Hindlimb muscle (tissue), 1 donor: ENCODE measurements around the gene DCDC1. TPM values are rescaled to one million over a fixed set of nuclear protein-coding genes. Genes with fewer than 3 reads are reported as not detected.
"Not testable (repeated sequence)": the region's sequence is repeated elsewhere in the genome, so short reads cannot be mapped to it uniquely, and the experiment has no call there.

Experiments used
- DNase-seq: peaks from one replicate; pipeline ENCODE4 v3.0.0-alpha.2; 2013
- polyA plus RNA-seq: library from polyadenylated mRNA; unstranded; fragments of 120-200 nt; gene quantifications from one replicate; pipeline ENCODE4 v1.2.1, GENCODE V29; 2013; ENCODE audit not compliant: insufficient read length

Gene DCDC1
- polyA plus RNA-seq, 1 donor, result 0.08 TPM

DNA sequence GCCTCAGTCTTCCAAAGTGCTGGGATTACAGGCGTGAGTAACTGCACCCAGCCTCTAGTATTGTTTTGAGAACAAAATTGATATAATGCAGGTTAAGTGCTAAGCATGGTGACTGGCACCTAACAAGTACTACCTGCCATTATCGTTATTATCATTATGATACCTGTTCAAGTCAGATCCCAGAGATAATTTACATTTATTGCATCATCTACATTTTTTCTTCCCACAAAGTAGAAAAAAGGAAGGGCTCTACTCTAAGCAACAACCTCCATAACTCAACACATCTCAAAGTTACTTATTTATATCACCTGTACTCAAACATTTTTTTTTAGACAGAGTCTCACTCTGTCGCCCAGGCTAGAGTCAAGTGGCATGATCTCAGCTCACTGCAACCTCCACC is 42.1 kb downstream of the DCDC1 start:
- DNase-seq, result no peak

DNA sequence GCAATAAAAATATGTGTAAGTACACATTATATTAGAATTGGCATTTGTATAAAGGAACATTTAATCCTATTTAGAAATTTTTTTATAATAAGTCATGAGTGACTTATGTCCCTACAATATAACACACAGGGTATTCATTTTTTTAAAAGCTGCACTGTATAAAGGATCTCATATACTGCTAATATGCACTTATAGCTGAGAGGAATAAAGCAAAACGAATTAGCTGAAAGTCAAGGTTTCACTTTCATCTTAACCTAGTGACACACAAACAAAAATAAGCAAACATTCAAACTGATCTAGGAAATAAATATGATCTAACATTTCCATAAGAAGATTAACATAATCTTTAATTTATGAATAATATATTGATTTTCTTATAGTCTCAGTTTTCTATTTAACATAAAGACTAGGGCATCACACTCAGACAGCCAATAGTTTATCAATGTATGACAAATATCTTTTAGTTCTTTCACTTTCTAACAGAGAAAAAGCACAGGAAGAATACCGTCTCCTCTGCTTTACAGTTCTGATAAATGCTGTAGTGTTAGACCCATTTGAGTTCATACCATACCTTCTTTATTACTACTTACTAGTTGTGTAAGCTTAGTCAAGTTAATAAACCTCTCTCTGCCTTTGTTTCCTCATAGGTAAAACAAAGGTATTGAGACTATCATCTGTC is 42.9 kb downstream of the DCDC1 start:
- DNase-seq, result no peak

GRCh38 chr11:31325160-31325559 is 44.4 kb downstream of the DCDC1 start:
- no peak for DNase-seq

- no peak for DNase-seq
Measured at GRCh38 chr11:31323145-31323544, 46.4 kb downstream of the DCDC1 start.

DNA sequence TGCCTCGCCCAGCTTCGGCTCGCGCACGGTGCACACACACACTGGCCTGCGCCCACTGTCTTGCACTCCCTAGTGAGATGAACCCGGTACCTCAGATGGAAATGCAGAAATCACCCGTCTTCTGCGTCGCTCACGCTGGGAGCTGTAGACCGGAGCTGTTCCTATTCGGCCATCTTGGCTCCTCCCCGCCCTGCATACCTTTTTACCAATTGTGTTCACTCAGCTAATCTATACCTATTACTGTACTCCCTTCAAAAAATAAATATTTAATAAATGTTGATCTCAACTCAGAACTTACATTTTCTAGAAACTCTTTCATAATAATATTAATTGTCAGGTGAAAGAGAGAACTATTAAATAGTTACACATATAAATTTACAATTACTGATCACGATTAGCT is 48.0 kb downstream of the DCDC1 start:
- DNase-seq, result not testable (repeated sequence)

DNA sequence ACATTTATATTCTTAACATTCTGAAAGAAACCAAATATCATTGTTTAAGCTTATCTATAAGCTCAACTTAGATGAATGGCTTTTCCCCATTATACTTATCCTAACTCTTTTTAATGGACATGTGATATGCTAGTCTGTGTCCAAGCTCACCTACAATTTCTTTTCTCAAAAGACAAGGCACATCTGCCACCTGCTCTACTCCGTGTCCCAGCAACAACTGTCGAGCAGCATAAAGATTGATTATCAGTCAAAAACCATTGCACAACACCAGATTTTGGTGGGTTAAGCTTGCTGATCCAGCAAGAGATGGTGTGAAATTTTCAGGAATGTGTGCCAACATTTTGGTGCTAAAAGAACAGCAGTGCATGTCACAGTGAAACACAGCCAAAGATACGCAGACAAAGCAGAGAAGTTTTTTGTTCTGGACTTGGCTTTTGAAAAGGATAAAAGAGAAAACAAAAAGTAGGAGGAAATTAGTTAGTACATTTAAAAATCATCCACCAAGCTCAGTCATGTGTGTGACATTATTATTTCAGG is 65.8 kb downstream of the DCDC1 start:
- DNase-seq, result no peak

DNA sequence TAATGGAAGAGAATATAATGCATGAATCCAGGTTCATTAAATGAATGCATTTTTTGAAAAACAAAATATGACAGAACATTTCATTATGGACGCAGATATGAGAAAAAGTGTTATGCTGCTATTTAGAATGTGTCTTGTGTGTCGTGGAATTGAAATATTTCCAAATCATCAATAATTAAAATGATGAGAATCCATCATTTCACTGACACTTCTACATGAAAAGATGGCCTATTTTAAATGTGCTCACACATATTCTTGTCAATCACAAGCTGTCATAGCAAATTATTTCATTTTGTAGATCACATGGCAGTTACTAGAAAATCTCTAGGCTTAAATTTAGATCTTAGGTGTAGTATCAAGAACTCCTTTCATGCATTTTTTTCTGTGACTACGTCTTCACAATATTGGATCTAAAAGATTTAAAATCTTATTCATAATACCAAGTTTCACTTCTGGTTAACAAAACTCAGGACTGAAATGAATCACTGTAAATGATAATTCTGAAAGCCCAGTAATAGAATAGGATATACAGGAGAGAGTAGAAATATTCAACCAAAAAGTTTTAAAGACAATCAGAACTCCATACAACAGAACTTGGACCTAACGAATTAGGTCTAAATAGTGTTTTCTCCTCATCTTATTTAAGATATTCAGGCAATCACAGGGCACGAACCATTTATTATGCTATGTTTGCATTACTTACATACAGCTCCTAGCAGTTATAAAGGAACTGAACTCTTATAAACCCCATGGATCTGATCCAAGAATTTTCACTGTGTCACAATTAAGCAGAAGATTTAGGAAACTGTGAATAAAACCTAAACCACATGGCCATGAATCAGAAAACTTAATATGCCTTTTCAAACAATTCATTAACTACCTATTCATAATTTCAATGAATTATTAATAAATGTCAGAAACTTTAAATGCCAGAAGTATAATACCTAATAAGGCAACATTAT is 67.7 kb downstream of the DCDC1 start:
- DNase-seq, result no peak

GRCh38 chr11:31295308-31295707 is 74.2 kb downstream of the DCDC1 start:
- no peak for DNase-seq

GRCh38 chr11:31273527-31273926 is 96.0 kb downstream of the DCDC1 start:
- DNase-seq, result not testable (repeated sequence)

GRCh38 chr11:31267720-31268119 is 101.8 kb downstream of the DCDC1 start:
- DNase-seq, result no peak

- no peak for DNase-seq
Measured at GRCh38 chr11:31264834-31265233, 104.7 kb downstream of the DCDC1 start.

DNA sequence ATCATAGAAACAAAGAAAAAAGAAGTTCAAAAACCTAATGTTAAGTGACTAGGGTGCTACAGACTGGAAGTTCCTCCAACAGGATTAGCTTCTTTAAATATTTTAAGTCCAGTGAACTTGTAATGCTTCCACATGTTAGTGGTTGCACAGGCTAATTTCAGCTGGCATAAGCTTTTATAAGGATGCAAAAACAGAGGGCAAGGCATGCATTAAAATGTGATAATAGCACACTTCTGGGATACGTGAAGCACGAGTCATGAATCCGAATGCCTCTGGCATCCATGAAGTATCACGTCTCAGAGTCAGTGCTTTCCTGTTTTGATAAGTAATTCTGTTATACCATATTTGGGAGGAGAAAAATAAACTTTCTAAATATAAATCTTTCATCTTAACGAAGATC is 106.8 kb downstream of the DCDC1 start:
- DNase-seq, result no peak

DNA sequence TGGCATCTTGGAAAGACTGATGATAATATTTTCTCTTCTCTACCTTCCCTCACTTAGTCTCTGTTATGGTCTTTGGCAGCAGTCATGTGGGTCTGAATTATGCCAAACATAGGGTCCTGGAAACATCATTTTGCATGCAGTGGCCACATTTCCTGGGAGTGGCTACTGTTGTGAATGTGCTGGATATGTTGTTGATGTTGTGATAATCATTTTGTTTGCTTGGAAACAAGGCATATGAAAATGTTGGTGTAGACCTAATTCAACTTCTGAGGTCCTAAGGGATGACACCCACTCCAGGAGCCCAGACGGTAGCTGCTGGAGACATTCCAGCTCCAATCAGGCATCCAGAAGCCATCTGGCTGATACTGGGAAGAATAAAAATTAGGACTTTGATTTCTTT is 109.7 kb downstream of the DCDC1 start:
- no peak for DNase-seq

DNA sequence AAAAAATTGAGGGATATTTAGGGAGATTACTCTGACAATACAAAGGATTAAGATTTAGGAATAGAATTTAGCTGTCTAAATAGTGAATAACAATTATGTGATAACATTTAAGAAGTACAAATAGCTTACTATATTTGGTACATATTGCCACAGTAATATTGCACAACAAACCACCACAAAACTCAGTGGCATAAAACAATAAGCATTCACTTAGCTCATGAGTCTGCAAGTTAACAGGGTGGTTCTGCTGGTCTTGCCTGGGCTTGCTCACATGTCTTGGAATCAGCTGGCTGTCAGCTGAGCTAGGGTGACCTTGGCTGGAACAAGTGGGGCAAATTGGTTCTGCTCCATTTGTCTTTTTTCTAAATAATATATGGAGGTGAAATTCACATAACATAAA is 115.1 kb downstream of the DCDC1 start:
- DNase-seq, result no peak

DNA sequence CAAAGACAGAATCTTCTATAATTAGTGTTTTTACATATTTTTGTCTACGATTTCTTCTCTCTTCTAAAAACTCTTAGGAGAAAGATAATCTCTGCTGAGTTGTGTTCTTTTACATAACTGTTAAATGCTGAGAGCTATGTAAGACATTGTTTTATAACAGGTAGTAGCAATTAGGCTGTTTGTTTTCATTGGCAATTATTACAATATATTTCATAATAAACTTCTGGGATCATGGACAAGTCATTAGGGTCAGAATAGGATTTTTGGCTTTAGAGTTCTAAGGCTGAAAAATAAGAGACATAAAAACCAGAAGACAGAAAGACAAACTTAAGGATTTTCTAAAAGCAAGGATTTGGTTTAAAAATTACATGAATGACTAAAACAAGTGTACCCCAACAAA is 120.8 kb downstream of the DCDC1 start:
- no peak for DNase-seq

DNA sequence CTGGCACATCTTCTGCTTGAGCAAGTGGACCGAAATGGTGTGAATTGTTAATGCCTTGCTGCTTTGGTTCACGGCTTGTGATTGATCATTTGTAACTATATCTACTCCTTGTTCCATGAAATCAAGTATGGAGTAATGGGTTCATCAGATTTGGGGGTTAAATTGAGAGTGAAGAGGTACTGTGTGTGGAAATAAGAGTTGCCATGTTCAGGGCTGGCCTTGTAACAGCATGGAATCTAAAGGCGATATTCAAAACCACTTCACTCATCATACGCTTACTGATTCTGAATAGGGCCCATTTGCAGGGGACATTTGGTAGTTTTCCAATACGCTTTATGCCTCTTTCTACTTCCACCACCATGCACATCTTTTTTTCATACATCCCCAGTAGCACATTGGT is 122.2 kb downstream of the DCDC1 start:
- DNase-seq, result no peak

- DNase-seq, result peak; percentile 40
Measured at GRCh38 chr11:31246451-31247165, 122.9 kb downstream of the DCDC1 start.

DNA sequence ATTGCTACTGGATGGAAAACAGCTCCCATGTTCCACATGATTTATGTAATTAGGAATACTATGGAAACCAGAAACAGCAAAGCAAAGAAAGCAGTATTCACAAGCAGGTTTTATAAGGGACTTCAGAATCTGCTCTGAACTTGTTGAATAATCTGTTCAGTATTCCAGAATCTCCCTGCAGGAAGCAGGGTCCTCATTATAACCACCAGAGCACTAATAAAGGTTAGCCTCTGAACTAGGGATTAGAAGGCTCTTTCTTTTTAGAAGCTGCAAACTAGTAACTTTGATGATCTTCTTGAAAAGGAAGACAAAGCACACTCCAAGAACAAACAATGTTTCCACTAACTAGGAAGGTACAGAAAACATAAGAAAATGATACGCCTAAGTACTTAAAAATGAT is 125.8 kb downstream of the DCDC1 start:
- DNase-seq, result no peak

GRCh38 chr11:31240340-31240904 is 129.1 kb downstream of the DCDC1 start:
- peak; percentile 30 for DNase-seq

- no peak for DNase-seq
Measured at GRCh38 chr11:31237819-31238760, 131.4 kb downstream of the DCDC1 start.

DNA sequence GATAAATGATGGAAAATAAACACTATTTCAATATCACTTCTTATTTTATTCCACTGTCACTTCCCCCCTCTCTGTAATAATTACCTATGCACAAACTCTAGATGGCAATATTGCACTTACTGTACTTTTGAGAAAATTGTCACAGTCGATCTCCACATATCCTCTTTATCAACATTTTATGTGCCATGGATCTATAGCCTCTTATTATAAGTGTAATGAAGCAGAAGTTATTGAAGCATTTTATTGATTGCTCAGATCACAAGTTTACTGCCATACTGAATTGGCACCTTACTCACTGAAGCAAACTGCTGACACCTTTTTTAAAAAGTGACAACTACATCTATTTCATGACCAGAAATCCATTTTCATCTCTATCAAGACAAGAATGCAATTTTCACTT is 133.4 kb downstream of the DCDC1 start:
- no peak for DNase-seq
